Fibroblast of skin of left quadriceps (primary cell): ENCODE data around the gene BMERB1.

ENCODE experiments used
- DNase-seq, 2 experiments: peaks; one replicate each; pipeline ENCODE4 v3.0.0-alpha.2; 2013; ENCODE audit warnings: low read depth in 2 of 2

Gene BMERB1

GRCh38 chr16:15611610-15612009 lies 177.2 kb downstream of the BMERB1 start:
- no peak for DNase-seq

DNA sequence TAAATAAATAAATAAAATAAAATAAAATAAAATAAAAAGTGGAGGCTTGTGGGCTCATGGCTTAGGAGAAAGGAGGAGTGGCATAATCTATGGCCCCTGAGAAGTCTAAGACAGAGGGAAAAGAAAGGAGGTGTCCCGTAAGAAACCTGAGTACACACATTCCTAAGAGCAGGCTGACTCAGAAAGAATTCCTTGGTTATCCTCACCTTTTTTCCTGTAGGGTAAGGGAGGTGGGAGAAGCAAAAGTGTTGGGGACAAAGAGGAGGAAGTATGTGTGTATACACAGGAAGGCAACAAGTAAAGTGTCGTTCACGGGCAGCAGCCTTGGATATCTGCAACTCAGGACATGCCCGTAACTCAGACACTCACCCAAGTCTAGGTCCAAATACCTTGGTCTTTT lies 179.3 kb downstream of the BMERB1 start:
- no peak for DNase-seq

GRCh38 chr16:15616012-15616411 lies 181.6 kb downstream of the BMERB1 start:
- DNase-seq, result no peak

DNA sequence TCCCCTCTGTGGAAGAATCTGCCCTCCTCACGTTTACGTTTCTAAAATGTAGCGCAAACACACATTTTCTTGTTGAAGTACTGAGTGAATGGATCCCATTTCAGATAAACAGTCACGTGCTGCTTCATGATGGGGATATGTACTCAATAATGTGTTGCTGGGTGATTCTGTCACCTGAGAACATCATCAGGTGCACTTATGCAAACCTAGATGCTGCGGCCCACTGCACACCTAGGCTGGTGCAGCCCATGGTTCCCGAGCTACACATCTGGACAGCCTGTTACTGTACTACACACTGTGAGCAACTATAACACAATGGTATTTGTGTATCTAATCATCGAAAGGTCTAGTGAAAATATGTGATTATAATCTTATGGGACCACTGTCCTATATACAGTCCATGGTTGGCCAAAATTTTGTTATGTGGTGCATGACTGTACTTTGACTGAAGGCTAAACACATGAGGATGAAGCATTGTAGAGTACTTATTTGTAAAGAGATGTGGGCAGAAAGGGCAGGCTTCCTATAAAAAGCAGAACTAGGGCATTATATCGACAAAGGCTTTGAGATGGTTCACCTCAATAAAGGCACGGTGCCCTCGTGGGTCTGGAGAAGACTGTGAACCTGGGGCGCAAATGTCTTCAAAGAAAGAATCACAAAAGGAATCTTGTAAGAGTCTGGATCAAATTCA lies 182.2 kb downstream of the BMERB1 start:
- DNase-seq, result no peak

DNA sequence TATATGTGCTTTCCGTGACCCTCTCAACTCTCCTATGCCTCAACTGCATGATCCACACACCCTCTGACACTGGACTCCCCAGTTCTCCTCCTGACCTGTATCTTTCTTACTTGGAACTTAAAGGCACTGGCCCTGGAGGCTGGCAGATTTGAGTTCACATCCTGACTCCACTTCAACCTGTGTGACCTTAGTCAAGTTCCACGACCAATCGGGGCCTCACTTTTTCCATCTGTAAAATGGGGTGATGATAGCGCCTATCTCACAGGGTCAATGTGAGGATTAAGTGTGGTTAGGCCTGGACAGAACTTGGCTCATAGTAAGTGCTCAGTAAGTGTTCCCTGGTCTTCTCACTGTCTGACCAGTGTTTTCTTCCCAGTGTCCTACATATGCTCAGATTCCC lies 183.5 kb downstream of the BMERB1 start:
- DNase-seq, result no peak

- peak; percentile 10 to 13 for DNase-seq
Observed at GRCh38 chr16:15618392-15618791, 184.0 kb downstream of the BMERB1 start.

DNA sequence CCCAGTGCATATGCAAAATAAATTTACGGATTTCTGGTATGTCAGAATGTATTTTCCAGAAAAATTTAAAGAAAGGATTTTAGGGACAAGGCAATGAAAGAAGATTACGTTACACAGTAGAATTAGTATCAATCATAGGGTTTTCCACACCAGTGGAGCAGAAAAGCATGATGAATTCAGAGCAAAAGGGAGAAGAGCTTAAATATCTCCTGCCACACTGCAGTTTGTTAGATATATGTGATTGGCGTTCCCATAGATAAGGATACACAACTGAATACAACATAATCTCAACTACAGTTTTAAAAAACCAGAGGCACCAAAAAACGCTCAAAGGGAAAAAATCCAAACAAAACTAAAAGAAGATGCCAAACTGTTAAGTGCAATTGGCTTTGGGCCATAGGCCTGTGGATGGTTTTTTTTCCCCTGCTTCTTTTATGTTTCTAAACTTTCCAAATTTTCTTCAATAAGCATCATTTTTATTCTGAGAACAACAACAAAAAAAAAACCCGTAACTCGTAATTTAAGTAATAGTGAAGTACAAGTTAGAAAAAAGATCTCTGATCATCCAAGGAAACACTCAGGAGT lies 186.3 kb downstream of the BMERB1 start:
- no peak for DNase-seq

DNA sequence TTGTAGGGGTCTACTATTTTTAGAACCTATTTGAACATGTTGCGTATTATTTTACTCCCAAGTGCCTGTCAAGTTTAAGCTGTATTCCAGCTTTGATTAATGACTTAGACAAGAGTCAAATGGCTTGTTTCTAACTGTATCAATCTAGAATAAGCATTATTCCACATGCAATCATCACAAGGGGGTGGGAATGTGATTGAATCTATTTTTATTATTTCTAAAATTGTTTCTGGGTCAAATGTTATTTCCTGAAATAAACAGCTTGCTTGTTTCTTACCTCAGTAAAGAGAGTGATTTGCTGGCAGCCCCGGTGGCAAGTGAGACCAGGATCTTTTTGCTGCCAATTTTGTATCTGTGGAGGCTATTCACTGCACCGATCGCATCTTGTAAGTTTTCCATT lies 187.1 kb downstream of the BMERB1 start:
- no peak for DNase-seq

- DNase-seq, result no peak
Observed at GRCh38 chr16:15621889-15622288, 187.5 kb downstream of the BMERB1 start.

- DNase-seq, result no peak
Observed at GRCh38 chr16:15631730-15632409, 197.5 kb downstream of the BMERB1 start.

GRCh38 chr16:15635926-15636325 lies 201.5 kb downstream of the BMERB1 start:
- DNase-seq, result no peak

- no peak for DNase-seq
Observed at GRCh38 chr16:15636392-15636873, 202.0 kb downstream of the BMERB1 start.
